Measurements from ENCODE around the gene KCNK15.

Gene KCNK15

DNA sequence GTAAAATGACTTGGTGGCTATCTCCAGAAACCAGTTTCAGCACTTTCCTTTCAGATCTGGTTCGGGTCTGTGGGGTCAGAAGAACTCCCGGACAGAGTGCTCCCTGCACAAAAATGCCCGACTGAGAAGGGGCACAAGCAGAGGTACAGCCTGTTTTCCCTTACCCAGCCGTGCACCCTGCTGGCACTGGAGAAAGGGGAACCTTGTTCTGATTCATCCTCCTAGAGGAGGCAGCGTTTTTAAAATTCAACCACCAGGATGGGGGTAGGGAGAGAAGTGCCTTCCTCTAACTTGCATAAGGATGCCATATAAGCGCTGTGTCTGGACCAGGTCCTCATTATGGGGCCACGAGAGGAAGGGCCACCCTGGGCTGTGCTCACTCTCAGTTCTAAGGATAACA lies 47.1 kb downstream of the KCNK15 start:
- DNase-seq = no peak

DNA sequence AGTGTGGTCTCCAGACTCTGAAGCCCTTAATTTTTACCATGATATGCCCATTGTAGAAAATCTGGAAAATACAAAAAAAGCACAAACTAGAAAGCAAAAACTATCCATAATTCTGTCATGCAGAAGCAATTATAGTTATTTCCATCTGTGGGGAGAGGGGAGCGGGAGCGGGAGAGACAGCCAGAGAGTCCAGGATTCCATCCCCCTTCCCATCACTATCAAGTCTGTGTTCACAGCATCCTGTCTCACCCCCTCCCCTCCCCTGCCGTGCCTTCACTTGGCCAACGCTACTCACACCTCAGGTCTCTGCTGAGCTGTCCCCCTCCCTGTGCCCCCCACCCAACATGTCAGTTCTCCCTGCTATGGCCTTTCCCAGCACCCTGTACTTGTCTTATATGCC lies 50.2 kb downstream of the KCNK15 start:
- DNase-seq = no peak

DNA sequence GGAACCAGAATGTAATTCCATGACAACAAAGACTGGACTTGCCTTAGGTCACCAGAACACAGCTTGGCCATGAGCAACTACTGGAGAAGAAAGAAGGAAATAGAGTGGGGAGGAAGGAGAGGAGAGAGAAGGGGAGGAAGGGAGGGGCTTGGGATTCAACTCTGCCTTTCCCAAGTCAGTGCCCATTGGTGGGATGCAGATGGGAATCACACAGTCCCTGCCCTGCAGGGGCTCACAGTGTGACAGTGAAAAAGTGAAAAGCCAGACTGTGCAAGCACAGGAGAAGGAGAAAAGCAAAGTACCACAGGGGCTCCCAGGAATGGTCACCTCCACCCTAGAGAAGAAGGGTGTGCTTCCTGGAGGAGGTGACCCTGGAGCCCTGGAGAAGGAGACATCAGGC lies 50.6 kb downstream of the KCNK15 start:
- DNase-seq = no peak

DNA sequence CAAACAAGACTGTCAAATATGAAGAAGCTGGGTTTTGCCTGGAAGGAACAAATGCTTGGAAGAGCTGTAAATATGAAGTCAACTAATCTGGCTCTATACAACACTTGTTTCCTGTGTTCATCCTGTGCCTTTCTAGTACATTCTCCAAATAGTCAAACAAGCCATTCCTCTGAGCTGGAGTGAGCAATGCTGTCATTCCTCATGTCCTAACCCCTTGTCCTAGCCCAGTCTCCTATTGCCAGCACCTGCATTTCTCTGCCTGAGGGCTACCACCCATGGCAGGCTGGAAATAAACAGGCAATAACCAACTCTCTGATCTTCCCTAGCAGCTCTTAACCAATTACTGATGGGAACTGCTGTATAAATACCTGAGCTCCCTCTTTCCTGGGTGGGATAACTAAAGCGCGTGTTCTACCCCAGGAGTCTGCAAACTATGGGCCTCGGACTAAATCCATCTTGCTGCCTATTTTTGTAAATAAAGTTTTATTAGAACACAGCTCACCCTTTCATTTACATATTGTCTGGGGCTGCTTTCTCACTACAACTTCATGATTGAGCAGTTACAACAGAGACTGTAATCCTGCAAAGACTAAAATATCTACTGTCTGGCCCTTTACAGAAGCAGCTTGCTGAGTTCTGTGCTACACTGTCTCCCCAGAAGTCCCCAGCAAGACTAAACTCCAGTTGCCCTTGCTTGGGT lies 51.2 kb downstream of the KCNK15 start:
- no peak for DNase-seq

DNA sequence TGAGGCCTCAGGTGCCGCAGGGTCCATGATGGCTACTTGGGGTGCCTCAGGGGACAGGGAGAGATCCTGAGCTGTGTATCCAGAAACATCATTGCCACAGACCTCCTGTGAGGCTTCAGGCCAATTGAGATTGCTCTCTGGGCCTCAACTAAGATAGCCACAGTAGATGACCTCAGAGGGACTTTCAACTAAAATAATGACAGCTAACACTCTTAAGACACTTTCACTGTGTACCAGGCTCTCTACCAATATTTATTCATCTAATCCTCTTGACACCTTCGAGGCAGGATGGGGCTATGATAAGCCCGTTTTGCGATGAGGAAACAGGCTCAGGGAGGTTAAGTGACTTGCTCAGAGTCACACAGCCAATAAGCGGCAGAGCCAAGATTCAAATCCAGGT lies 54.0 kb downstream of the KCNK15 start:
- DNase-seq = no peak

DNA sequence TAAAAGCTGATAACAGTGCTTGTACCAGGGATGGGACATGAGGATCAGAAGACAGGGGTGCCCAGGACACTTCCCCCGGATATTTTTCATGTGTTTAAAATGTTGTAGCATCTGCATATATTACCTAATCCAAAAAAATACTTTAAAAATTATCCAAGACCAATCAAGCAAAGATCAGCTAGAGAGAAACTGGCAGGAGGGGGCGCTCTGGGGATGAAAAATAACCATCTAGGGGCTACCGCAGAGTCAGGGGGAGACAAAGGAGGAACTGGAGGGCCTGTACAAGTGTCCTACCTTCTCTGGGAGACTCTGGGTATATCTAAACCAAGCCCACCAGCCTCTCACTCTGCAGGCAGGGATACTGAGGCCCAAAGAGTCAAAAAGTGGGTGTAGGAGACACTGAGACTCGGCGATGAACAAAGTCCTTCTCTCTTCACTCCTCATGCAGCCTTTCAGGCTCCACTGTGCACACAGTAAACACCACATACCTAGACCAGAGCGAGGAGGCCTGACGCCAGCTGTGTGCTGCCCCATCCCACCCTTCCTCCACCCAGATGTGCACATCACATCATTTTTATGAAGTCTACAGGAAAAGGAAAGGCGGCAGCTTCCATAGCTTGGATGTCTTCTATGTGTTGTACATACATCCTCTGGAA lies 54.9 kb downstream of the KCNK15 start:
- DNase-seq = no peak

All from NCI-H146 (cell line).